GM21447 (cell line): ENCODE data around the gene MAN2A1.
"Not testable (repeated sequence)": the region's sequence is repeated elsewhere in the genome, so short reads cannot be mapped to it uniquely, and the experiment has no call there.

Experiments used
- ATAC-seq: cut with Tn5 transposase; IDR thresholded peaks from one replicate; pipeline ENCODE4 v1.9.1; 2021; ENCODE audit not compliant: unreplicated experiment

The MAN2A1 gene

GRCh38 chr5:109750463-109750862 is 60.7 kb downstream of the MAN2A1 start:
- no peak for ATAC-seq

- ATAC-seq = no peak
Measured at GRCh38 chr5:109753279-109753678, 63.6 kb downstream of the MAN2A1 start.

GRCh38 chr5:109754319-109754718 is 64.6 kb downstream of the MAN2A1 start:
- no peak for ATAC-seq

- ATAC-seq = no peak
Measured at GRCh38 chr5:109755761-109756160, 66.0 kb downstream of the MAN2A1 start.

- no peak for ATAC-seq
Measured at GRCh38 chr5:109756543-109757185, 66.9 kb downstream of the MAN2A1 start.

GRCh38 chr5:109757490-109757889 is 67.8 kb downstream of the MAN2A1 start:
- no peak for ATAC-seq

GRCh38 chr5:109759306-109759705 is 69.6 kb downstream of the MAN2A1 start:
- peak; percentile 79 for ATAC-seq

- ATAC-seq = not testable (repeated sequence)
Measured at GRCh38 chr5:109760130-109760529, 70.4 kb downstream of the MAN2A1 start.

- ATAC-seq = no peak
Measured at GRCh38 chr5:109762821-109763220, 73.1 kb downstream of the MAN2A1 start.

- ATAC-seq = no peak
Measured at GRCh38 chr5:109767184-109767995, 77.7 kb downstream of the MAN2A1 start.

GRCh38 chr5:109767997-109768396 is 78.3 kb downstream of the MAN2A1 start:
- ATAC-seq = no peak

- no peak for ATAC-seq
Measured at GRCh38 chr5:109769597-109770291, 80.0 kb downstream of the MAN2A1 start.

GRCh38 chr5:109775130-109775529 is 85.4 kb downstream of the MAN2A1 start:
- ATAC-seq = no peak

GRCh38 chr5:109779036-109779735 is 89.5 kb downstream of the MAN2A1 start:
- no peak for ATAC-seq

GRCh38 chr5:109784687-109785086 is 95.0 kb downstream of the MAN2A1 start:
- no peak for ATAC-seq

GRCh38 chr5:109786206-109786855 is 96.6 kb downstream of the MAN2A1 start:
- no peak for ATAC-seq

- ATAC-seq = peak; percentile 96
Measured at GRCh38 chr5:109788596-109788995, 98.9 kb downstream of the MAN2A1 start.

- no peak for ATAC-seq
Measured at GRCh38 chr5:109792613-109793012, 102.9 kb downstream of the MAN2A1 start.

GRCh38 chr5:109803854-109804253 is 114.1 kb downstream of the MAN2A1 start:
- no peak for ATAC-seq

- peak; percentile 49 for ATAC-seq
Measured at GRCh38 chr5:109805472-109805871, 115.7 kb downstream of the MAN2A1 start.

- ATAC-seq = peak; percentile 29
Measured at GRCh38 chr5:109805883-109806282, 116.2 kb downstream of the MAN2A1 start.
